ENCODE results near the gene ASCC1.

DNA sequence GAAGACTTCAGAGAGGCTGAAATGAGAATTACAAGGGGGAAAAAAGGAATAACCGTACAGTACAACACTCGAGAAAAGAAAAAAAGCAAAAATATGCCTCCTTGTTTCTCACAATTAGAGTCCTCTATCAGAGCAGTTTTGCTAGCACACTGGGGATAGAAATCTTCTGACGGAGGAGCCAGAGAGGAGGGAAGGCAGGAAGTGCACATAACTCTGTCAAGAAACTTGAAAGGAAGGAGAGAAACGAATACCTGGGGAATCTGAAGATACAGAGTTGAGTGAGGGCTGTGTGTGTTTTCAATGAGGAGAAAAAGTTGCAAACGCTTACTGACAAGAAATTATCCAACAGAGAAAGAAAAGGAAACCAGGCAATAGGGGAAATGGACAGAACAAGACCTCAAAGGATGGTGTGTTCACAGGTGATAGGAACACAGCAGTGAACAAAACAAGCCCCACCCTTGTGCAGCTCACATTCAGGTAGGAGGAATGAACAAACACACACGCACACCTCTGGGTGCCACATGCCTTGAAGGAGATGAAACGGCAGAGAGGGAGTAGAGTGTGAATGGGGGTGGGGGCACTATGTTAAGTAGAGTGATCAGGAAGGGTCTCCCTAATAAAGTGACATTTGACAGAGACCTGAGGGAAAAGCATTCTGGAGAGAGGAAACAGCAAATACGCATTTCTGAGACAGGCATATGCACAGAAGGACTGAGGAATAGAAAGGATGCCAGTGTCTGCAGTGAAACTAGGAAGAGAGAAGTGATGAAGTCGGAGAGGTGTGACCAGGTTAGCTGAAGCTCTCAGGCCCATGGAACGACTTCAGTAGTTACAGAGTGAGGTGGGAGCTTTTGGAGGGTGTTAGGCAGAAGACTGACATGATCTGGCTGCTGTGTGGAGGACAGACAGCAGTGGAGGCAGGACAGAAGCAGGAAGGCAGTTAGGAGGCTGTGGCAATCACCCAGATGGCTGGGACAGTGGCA is 81.0 kb downstream of the ASCC1 start:
- TF ChIP-seq POLR2AphosphoS5 (IDR thresholded peaks at IDR 0.05; ENCODE audit: low read depth, low read length) (no peak), POLR2A (IDR thresholded peaks at IDR 0.05; ENCODE audit: low read depth, low read length) (no peak), POU2F2 (IDR thresholded peaks at IDR 0.05; ENCODE audit: low read depth, low read length) (no peak)

Data from GM12891 (cell line).